HG03039 (cell line): ENCODE data around the gene IYD.

ENCODE experiments used
- ATAC-seq: cut with Tn5 transposase; IDR thresholded peaks from one replicate; pipeline ENCODE4 v1.9.1; 2021; ENCODE audit warnings: mild to moderate bottlenecking, moderate library complexity; ENCODE audit not compliant: unreplicated experiment

IYD gene

GRCh38 chr6:150394053-150394898, 25.5 kb downstream of the IYD start:
- no peak for ATAC-seq

DNA sequence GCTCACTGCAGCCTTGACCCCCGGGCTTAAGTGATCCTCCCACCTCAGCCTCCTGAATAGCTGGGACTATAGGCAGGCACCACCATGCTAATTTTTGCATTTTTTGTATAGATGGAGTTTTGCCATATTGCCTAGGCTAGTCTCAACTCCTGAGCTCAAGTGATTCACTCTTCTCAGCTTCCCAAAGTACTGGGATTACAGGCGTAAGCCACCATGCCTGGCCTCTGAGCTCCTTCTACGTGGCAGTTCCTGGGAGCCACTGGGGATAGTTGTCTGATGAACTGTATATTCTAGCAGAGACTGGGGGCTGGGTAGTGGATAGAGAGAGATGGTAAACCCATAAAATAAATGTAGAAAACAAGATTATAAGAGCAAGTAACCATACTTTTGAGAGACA, 26.1 kb downstream of the IYD start:
- no peak for ATAC-seq

GRCh38 chr6:150395388-150396009, 26.7 kb downstream of the IYD start:
- no peak for ATAC-seq

- ATAC-seq = no peak
These were observed 34.8 kb downstream of the IYD start for GRCh38 chr6:150403458-150404246.

GRCh38 chr6:150406948-150407347, 38.1 kb downstream of the IYD start:
- ATAC-seq = no peak

DNA sequence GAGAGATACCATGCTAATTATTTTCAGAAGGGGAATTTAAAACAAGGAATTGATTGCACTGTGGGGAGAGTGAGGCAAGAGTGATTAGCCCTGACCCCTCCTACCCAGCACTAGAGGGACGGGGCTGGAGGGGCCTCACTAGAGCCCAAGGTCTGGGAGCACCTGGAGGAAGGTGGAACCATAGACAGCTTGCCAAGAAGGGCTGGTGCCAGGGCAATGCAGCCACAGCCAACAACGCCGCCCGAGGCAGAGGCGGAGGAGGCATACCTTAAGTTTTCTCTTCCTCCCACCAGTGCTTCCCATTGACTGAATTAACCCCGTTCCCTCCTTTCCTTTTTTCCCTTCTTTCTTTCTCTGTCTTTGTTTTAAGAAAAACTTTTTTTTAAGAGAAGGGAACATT, 40.0 kb downstream of the IYD start:
- no peak for ATAC-seq

DNA sequence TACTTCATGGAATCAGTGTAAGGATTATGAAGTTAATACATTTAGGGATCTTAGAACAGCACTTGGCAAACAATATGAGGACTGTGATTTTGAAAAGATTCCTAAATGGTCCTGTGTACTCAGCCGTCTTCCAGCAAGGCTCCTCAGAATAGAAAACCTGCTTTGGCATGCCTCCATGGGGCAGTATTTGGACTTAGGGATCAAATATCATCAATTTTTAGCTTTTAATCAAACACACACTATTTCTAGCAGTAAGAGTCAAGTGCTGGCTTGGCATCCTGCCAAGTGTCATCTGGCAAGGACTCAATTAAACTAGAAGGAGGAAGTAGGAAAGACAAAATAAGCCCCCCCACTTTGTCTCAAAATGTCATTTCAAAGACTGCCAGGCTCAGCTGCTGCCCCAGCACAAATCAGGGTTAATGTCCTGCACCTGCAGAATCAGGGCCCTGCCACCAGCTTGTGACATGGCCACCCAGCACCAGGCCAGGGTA, 40.8 kb downstream of the IYD start:
- no peak for ATAC-seq

DNA sequence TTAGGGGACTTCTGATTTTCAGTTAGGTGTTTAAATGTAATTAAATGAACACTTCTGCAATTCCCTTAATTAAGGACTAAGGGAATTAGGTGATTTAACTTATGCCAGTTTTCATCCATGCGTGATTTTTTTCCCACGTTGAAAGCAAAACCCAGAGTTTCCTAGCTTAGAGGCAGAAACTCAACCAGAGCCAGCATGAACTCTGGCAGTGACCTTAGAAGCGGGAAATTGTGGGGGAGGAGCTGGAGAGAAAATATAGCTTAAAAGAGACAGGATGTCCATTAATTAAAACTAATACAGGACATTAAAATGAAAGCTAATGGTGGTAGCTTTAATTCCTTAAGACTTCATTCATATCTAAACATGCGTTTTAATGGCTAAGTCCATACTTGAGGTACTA, 41.6 kb downstream of the IYD start:
- ATAC-seq = no peak

GRCh38 chr6:150410906-150411305, 42.1 kb downstream of the IYD start:
- ATAC-seq = no peak

- ATAC-seq = no peak
These were observed 43.4 kb downstream of the IYD start for GRCh38 chr6:150412221-150412620.

- ATAC-seq = no peak
These were observed 44.4 kb downstream of the IYD start for GRCh38 chr6:150413198-150413597.

GRCh38 chr6:150413781-150414281, 45.0 kb downstream of the IYD start:
- no peak for ATAC-seq

GRCh38 chr6:150416128-150416527, 47.3 kb downstream of the IYD start:
- no peak for ATAC-seq

DNA sequence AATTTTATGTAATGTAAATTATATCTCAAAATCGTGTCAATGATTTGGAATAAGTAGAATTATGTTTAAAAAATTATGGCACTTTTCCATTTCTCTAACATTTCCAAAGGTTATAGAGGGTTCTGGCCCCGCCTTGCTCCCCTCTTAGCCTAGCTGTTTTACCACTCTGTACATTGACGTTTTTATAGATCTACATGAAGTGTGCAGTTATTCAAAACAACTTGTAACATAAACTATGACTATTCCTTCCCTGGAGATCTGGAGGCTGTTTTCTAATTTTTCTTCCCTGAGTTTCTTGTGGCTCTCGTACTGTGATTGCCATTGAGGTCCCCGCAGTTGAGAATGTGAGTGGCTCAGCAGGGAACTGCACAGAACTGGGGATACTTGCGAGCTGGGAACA, 48.4 kb downstream of the IYD start:
- no peak for ATAC-seq

DNA sequence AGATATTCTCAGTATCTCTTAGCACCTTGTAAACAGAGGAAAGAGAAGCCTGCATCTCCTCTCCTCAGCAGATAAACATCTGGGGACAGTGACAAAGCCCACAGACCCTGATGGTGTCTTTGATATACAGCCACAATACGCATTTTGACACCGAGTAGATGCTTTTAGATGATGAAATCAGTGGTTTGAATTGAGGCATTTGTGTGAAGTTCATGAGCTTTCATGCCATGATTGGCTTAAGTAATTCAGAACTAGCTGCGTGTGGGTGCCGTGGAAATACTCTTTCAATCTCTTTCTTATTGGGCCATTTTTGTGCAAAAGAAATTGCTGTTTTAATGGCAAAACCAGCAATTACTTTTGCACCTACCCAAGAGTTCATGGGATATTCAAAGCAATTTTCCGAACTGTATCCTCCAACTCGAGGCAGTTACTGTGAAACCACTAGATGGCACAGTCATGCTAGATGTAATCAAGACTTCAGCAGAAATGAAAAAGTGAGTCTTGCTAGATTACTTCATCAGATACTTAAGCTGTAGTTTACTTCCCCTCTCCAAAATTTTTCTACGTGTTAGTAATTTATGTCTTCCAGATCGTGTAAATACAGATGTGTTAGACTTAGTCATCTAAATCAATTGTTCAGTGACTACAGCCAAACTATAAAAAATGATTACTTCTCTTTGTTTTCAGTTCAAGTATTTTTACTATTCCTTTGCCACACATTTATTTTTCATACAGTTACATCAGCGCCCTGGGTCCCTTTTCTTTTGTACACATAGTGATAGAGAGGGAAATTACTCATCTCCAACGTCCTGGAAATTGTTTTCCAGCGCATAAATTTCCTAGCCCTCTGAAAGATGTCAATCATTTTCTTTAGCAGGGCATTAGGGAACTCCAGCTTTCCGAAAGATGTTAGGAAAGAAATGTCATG, 49.4 kb downstream of the IYD start:
- no peak for ATAC-seq

- no peak for ATAC-seq
These were observed 50.2 kb downstream of the IYD start for GRCh38 chr6:150418827-150419594.

DNA sequence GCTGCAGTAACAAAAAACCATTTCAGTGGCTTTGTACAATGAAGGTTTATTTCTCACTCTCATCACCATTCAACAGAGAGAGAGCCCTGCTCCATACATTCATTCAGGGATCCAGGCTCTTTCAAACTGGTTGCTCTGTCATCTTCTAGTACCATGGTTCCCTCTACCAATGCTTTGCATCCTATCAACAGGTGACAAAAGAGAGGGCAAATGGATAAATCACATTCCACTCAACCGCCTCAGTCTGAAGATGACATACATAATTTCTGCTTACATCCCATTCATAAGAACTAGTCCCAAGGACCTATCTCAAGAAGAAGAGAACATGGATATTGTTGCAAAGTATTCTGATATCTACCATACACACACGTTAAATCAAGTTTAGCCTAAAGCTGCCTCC, 51.6 kb downstream of the IYD start:
- ATAC-seq = no peak

GRCh38 chr6:150420926-150421325, 52.1 kb downstream of the IYD start:
- no peak for ATAC-seq

DNA sequence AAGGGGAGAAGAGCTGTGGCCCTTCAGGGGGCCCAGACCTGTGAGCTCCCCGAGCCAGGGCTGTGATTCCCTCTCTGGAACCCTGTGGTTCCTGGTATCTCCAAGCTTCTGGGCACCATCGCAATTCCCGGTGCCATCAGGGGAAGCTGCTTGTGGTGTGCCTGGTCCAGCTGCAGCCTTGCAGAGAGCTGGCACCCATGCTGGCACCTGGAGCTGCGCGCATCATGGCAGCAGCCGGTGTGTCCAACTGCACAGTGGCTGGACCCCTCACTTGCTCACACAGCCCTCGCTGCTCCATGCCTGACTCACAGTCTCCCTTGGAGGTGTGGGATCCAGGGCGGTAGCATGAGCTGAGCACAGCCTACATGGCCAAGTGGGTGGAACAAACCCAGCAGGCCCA, 56.7 kb downstream of the IYD start:
- no peak for ATAC-seq

DNA sequence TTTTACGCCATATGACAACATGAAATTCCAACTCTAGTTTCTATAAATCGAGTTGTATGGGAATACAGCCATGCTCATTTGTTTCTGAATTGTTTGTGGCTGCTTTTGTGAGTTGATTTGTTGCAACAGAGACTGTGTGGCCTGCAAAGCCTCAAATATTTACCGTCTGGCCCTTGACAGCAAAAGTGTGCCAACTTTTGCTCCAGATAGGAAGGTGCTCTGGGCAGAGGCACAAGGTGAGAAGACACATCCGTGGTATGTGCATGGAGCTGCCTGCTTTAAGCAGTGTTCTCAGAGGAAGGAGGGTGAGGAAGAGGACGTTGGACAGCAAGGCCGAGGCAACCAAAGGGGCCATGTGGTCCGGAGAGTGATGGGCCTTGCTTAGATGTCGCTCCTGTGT, 57.4 kb downstream of the IYD start:
- ATAC-seq = no peak
